ENCODE results near the gene LCP1.

LCP1 gene

GRCh38 chr13:46154136-46154801 is 27.7 kb downstream of the LCP1 start:
- DNase-seq = no peak

GRCh38 chr13:46152627-46153328 is 29.2 kb downstream of the LCP1 start:
- no peak for DNase-seq

- no peak for DNase-seq
These were observed 31.8 kb downstream of the LCP1 start for GRCh38 chr13:46150134-46150693.

- no peak for DNase-seq
These were observed 32.5 kb downstream of the LCP1 start for GRCh38 chr13:46149272-46150133.

DNA sequence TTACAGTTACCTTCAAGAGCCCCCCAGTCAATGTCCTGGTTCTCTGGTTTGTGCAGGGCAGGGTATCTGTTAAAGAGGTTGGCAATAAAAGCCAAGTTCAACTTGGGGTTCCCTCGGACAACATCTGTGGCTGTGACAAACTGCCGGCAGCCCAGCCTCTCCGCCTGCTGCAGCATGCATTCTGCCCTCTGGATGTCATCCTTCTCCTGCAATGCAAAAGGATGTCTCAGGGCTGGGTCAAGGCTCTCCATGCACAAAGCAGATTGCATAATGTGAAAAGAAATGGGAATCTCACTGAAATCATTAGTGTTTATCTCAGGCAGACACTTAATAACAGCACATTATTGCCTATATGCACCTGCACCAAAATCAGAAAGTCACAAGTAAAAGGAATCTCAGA is 35.1 kb downstream of the LCP1 start:
- DNase-seq = no peak

GRCh38 chr13:46145950-46146349 is 36.0 kb downstream of the LCP1 start:
- no peak for DNase-seq

DNA sequence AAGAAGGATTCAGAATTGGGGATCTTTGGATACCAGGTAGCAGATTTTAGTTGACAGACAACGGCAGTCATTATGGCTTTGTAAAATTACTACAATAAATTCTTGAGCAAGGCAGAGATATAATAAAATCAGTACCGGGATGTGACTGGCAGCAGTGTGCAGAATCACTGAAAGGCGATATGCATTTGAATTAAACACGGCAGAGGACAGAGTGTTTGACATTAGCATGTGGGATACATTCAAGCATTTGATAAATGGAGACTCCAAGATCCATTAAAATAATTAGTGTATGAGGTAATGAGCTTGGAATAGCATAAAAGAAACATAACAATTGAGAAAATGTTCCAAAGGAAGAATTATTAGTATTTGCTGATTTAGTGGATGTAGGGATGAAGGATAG is 36.8 kb downstream of the LCP1 start:
- no peak for DNase-seq

- no peak for DNase-seq
These were observed 38.7 kb downstream of the LCP1 start for GRCh38 chr13:46143184-46143701.

DNA sequence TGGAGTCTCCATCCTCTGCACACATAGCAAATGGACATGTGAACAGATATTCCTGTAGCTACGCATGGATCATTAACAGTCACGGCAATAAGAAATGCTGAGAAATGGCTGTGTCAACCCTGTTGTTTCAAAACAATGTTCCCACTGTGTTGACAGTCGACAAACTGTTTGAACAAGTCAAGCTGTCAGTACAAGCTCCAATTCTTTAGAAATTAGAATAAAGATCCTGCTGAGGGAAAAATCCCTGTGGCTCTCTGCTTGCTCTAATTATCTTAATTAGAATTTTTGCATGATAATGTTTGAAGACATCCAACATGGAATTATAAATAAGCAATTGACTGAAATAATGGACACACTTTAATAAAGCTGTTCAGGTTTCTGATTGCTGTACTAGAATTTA is 39.2 kb downstream of the LCP1 start:
- DNase-seq = no peak

- no peak for DNase-seq
These were observed 41.9 kb downstream of the LCP1 start for GRCh38 chr13:46140044-46140443.

DNA sequence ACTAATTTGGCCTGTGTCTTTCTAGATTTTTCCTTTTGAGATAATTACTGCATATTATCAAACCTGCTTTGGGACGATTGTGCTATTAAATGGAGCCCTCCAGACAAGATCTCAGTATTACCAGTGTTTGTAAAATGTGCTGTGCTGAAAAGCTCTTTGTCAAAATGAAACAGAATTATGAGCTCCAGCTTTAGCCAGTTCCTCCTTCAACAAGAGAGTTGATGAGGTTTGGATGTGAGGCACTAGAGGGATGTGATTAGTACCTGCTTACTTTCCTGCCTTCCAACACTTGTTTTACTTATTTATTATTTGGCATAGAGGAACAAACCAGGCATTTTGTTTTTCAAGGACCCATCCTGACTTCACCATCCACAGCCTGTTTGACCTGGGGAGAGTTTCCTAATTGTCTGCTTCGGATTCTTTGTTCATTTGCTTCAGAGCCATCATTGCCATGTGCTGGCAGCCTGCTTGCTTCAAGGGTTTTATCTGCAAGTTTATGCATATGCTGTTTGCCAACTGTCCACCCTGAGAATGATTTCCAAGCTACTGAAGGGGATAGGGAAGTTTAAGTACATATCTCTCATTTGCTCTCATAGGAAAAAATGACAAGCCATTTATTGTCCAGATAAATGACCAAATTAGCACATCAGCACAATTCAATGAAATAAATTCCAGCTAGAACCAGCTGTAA is 44.2 kb downstream of the LCP1 start:
- DNase-seq = no peak

DNA sequence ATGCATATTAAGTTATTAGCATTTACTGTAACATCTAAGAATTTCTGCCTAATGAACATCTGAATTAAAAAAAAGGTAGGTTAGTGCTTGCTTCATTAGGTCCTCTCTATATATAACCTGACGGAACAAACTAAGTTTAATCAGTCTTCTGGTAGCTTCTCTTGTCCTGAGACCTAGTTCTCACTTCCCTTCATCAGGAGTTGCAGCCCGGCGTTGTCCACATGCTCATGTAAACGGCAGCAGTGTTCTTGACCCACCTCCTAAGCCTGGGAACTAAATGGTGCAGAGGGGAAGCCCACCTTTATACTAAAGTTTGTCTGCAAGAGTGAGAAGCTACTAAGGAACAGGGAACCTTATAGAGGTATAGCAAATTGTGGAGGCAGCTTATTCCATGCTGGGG is 45.3 kb downstream of the LCP1 start:
- DNase-seq = no peak

- no peak for DNase-seq
These were observed 46.9 kb downstream of the LCP1 start for GRCh38 chr13:46134961-46135522.

- DNase-seq = no peak
These were observed 47.5 kb downstream of the LCP1 start for GRCh38 chr13:46134494-46134893.

- no peak for DNase-seq
These were observed 49.9 kb downstream of the LCP1 start for GRCh38 chr13:46132109-46132508.

DNA sequence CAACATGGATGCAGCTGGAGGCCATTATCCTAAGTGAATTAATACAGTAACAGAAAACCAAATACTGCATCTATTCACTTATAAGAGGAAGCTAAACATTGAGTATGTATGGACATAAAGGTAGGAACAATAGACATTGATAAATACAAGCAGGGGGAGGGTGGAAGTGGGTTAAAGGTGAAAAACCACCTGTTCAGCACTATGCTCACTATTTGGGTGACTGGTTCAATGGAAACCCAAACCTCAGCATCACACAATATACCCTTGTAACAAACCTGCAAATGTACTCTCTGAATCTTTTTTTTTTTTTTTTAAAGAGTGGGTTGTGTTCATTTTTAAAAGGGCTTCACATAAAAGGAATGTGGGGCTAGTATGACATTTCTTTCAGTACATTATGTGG is 50.3 kb downstream of the LCP1 start:
- DNase-seq = no peak

DNA sequence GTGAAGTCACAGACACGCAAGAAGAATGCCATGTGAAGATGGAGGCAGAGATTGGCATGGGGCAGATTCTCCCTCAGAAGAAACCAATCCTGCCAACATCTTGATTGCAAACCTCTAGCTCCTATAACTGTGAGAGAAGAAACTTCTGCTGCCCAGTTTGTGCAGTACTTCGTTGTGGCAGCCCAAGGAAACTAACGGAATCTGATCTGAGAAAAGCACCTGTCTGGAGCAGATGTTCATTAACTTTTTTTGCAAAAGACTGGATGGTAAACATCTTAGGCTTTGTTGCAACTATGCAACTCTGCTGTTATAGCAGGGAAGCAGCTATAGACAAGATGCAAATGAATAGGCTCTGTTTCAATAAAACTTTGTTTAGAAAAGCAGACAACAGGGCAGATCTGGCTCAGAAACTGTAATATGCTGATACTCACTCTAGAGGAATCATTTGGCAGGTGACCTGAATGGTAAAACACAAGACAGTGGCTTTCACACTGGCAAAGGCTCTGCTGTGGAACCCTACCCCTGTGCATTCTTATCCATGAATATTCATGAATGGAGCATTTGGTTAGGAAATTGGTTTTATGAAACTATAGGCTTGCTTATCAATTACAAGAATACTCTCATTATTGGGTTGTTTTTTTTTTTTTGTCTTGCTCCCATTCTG is 51.9 kb downstream of the LCP1 start:
- DNase-seq = no peak

DNA sequence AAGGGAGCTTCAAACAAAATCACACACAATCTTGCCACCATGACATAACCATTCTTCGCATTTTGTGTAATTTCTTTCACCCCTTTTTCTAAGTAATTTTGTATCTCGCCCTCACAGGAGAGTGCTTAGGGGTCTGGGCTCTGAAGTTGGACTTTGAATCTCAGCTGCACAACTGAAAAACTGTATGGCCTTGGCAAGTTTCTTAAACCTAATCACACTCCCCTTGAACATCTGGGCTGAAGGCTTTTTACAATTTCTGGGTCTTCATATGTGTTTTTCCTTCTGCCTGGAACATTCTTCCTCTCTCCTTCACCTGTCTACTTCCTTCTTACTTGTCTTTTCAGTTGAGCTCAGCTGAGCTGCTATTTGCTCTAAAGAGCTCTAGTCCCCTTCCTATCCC is 52.9 kb downstream of the LCP1 start:
- no peak for DNase-seq

- no peak for DNase-seq
These were observed 54.5 kb downstream of the LCP1 start for GRCh38 chr13:46127358-46128023.

- peak; percentile 2 to 34 (median 19) for DNase-seq
These were observed 55.2 kb downstream of the LCP1 start for GRCh38 chr13:46126552-46127357.

Data from activated CD4-positive, CD25-positive, alpha-beta regulatory T cell (primary cell).